HG03159 (cell line): ENCODE results near the gene LIN7C.

Experiments used
- ATAC-seq: cut with Tn5 transposase; IDR thresholded peaks from one replicate; pipeline ENCODE4 v1.9.1; 2021; ENCODE audit warnings: mild to moderate bottlenecking, moderate library complexity; ENCODE audit not compliant: unreplicated experiment

LIN7C gene

DNA sequence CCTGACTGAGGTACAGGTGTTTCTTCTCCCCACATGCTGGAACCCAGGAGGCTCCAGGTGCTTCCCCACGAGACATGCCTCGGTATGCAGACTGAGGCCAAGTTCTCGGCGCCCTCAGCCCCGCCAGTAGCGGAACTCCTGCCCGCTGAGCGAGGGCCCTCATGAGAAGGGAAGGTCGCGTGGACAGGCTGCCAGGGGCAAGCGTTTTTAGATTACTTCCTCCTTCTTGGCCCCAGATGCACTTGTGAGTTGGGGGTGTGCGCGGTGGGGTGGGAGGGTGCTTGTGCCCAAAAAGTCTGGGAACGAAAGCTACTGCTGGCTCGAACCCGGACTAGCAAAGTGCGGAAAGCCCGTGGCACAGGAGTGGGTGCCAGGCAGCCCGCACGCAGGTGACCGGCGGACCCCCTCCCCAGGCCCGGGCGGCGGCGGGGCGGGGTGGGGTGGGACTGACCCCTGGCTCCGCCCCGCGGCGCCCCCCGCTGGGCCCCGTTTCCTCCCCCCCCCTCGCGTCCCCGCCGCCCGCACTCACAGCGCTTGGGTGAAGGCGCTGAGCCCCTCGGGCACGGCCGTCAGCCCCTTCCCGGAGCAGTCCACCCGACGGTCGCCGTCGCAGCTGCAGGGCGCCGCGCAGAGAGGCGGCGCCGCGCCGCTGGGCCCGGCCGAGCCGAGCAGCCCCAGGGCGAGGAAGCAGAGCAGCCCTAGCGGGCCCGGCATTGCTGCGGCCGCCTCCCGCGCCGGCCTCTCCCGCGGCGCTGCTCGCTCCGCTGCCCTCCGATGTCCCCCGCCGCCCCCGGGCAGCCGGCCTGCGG, 34.8 kb downstream of the LIN7C start:
- ATAC-seq = peak; percentile 46

DNA sequence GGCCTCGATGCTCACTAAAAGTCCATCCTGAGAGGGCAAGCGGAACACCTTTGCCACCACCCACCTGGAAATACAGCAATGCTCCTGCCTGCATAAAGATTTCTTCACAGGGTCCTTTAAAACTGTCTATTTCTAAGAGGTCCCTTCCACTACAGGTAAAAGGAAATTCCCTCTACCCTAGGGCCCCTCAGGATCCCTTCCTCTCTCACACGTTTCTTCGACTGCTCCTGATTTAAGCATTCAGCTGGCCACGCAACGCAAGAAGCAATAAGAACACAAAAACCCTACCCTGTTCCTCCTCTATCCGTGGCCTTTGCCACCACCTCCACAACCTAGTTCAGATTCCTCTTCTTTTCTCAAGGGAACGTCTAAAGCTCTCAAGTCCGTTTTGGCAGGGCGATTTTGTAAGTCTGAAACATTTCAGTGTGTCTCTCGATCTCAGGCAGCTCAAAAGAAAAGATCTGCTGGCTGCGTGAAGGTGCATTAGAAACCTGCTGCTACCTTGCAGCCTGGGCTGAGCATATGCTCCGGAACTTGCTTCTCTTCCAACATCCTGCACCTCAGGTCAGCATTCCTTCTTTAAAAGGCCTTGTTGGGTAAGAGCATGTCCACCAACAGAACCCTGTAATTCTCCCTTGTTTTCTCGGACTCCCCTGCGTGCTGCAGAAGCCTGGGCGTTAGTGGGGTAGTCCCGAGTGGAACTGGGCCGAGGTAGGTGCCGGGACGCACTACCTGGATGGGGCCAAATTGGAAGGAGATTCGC, 35.6 kb downstream of the LIN7C start:
- ATAC-seq = no peak

- ATAC-seq = no peak
Measured at GRCh38 chr11:27470166-27470565, 36.4 kb downstream of the LIN7C start.

GRCh38 chr11:27468995-27469695, 37.4 kb downstream of the LIN7C start:
- no peak for ATAC-seq

GRCh38 chr11:27468209-27468994, 38.2 kb downstream of the LIN7C start:
- no peak for ATAC-seq

DNA sequence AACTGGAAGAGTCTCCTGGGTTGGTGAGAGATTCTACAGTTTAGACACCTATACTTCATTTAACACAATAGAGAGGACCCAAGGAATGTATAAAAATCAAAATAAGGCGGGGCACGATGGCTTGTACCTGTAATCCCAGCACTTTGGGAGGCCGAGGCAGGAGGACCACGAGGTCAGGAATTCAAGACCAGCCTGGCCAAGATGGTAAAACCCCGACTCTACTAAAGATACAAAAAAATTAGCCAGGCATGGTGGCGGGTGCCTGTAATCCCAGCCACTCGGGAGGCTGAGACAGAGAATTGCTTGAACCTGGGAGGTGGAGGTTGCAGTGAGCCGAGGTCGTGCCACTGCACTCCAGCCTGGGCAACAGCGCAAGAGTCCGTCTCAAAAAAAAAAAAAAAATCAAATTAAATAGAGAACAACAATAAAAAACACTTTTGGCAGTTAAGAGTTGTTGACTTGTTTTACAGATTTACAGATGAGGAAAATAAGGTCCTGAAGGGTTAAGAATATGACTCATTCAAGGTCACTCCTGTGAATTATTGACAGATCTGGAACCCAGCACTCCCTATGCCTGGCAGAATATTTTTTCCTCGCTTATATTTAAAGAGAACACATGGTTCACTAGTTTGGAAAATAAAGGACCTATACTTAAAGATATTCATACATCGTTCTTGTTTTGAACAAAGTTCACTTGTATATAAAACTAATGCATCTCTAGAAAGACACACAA, 39.2 kb downstream of the LIN7C start:
- ATAC-seq = no peak

DNA sequence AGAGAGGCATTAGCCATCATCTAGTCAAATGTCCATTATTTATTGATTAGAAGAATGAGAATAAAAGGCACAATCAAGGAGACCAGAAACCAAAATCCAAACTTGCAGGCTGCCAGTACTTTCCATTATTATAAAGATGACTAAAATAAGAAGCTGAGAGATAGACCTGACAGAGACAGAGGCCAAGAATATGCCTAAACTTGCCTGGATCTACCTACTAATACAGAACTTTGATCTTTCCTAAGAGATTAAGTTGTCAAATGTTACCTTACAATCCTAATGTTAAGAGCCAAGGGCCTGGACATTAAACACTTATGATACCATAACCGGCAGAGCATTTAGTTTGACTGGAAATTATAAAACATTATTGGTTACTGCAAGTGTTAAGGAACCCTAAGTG, 40.2 kb downstream of the LIN7C start:
- no peak for ATAC-seq

DNA sequence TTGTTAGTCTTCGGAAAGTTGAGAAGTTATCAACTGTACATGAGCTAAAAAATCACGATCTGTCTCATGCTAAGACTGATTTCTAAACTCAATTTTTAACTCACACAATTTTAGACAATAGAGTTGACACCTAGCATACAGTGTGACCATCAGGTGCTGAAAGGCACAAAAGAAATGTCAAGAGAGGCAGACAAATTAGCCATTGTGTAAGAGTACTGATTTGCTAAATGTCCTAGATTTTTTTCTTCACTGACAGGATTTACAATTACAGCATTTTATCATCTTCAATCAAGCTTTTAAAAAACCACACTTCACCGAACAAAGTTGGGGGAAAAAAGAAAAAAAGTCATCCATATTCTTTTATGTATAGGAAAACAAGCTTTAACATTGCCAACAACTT, 40.9 kb downstream of the LIN7C start:
- no peak for ATAC-seq

DNA sequence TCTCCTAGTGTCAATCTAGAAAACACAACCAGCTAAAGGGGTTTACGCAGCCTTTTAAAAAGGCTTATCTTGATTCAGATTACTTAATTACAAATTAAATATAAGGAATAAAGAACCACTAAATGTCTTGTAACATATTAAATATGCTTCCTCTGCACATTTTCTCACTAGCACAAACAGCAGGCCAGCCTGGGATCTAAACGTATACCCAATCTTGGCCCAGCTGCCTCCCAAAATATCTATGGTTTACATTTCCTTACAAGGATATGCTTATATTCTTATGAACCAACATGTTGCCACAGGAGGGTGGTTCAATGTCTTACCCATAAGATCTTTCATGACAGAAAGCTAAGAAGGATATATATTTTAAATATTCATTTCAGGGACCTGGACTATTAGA, 41.7 kb downstream of the LIN7C start:
- ATAC-seq = no peak

GRCh38 chr11:27464289-27464696, 42.3 kb downstream of the LIN7C start:
- no peak for ATAC-seq

DNA sequence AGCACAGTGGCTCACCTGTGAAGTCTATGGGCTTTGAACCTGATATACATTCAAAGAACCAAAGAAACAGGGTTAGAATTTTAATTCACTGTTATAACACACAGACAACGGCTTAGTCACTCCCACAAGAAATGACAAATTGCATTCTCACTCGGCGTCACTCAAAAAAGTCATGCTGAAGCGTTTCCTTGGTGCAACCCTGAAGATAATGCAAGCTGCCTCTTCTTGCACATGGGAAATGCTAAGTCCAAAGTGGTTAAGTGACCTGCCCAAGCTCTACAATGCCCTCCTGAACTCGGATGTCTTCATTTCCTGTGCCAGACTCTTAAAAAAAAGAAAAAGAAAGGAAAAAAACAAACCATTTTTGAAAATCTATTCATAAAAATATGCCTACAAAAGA, 44.0 kb downstream of the LIN7C start:
- no peak for ATAC-seq

DNA sequence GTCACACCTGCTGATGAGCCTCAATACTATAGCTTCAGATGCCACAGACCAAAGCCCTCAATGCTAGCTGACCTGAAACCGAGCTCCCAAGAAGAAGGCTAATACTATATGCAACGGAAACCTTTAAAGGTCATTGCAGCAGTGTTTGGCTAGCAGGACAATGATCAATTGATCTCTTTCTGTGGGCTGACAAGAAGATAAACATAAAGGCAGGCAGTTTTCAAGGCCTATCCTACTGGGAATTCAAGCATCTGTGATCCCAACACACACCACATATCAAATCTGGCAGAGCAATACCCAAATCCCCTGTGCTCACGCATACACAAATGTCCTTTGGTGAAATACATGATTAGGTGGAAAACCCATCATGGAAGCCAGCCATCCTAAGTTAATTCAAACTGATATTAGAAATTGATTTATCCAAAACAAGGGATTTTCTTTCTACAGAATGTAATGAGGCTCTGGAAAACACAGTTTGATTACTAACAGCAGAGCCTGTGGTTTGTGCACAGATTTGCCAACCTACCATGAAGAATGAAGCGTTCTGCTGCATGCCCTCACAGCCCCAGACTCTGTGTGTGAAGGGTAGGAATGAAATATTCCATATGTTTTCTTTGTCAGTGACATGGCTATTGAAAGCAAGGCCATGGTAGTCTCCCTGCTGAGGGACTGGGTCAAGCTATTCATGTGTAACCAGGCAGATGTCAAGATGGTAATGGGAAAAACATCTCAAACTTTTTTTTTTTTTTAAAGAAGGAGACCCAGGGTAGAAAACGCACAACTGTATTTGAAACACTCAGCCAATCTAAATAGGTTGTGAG, 46.2 kb downstream of the LIN7C start:
- ATAC-seq = no peak

GRCh38 chr11:27459191-27459590, 47.4 kb downstream of the LIN7C start:
- no peak for ATAC-seq

GRCh38 chr11:27458182-27458581, 48.4 kb downstream of the LIN7C start:
- no peak for ATAC-seq

DNA sequence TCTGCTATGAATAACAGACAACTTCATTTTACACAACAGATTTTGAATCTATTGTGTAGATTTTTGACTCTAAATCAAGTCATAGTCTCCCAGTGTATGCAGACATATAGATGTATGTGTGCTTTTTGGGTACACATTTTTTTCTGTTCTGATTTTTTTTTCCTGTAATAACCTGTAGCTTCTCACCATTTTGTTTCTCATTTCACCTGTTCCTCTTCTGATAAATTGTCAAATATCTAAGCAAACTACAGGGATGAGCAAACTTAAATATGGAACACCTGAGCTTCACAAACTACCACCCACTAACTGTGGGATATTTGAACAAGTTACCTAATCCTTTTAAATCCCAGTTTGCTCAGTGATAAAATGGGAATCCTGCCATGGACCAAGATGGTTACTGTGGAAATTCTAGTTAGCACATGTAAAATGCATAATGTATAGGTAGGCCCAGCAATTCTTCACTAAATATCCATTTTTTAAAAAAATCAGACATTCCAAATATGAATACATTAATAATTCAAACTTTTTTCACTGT, 49.7 kb downstream of the LIN7C start:
- ATAC-seq = no peak

- ATAC-seq = no peak
Measured at GRCh38 chr11:27456140-27456794, 50.3 kb downstream of the LIN7C start.

- ATAC-seq = no peak
Measured at GRCh38 chr11:27455667-27456066, 50.9 kb downstream of the LIN7C start.

- ATAC-seq = no peak
Measured at GRCh38 chr11:27453701-27454100, 52.9 kb downstream of the LIN7C start.

- no peak for ATAC-seq
Measured at GRCh38 chr11:27452147-27452546, 54.4 kb downstream of the LIN7C start.
